DND-41 (cell line): ENCODE results near the gene ZNF746.

ENCODE experiments used
- CTCF ChIP-seq: IDR thresholded peaks from 2 replicates; pipeline ENCODE4 v1.5.1; 2012; ENCODE audit warnings: borderline replicate concordance, low read length, moderate library complexity, mild to moderate bottlenecking; ENCODE audit not compliant: poor library complexity, severe bottlenecking; ENCODE audit errors: extremely low read depth
- EZH2 ChIP-seq: IDR thresholded peaks from 3 replicates; pipeline ENCODE4 v1.6.1; 2012; ENCODE audit warnings: borderline replicate concordance, low read depth, mild to moderate bottlenecking, moderate library complexity, low read length, inconsistent platforms; ENCODE audit not compliant: severe bottlenecking

- TF ChIP-seq CTCF (no peak), EZH2 (no peak)
These were observed 38.4 kb downstream of the ZNF746 start for GRCh38 chr7:149459201-149459539.
